ENCODE measurements around the gene SLC13A2.

GRCh38 chr17:28508211-28508724 is 34.8 kb downstream of the SLC13A2 start:
- TF ChIP-seq CTCF (conservative IDR thresholded peaks at IDR 0.05; ENCODE audit: low read depth, low read length) = no peak
- TF ChIP-seq EZH2 (IDR thresholded peaks at IDR 0.05; ENCODE audit: borderline replicate concordance, low read depth, low read length, poor library complexity, severe bottlenecking) = no peak

All from A673 (cell line).